GM21619 (cell line): ENCODE data around the gene CNFN.

Experiments
- ATAC-seq: cut with Tn5 transposase; IDR thresholded peaks from one replicate; pipeline ENCODE4 v1.9.1; 2021; ENCODE audit not compliant: unreplicated experiment

Gene CNFN, protein sequence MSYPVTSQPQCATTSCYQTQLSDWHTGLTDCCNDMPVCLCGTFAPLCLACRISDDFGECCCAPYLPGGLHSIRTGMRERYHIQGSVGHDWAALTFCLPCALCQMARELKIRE

DNA sequence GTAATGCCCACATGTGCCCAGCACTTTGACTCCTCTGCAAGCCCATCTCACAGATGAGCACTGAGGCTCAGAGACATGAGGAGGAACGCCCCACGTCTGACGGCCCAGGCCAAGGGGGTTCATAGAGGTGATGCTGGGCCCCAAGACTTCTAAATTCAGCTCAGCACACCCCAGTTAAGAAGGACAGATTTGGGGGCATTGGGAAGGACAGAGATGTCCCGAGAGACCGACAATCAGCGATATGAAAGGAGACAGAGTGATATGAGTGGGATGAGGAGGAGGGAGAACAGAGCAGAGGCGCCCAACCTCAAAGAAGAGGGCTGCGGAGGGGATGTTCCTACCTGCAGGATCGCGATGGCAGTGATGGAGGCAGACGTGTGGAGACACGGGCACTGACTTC, at the start of gene CNFN:
CNFN (minus strand) TSS at position 399 of the 400 bp plus-strand sequence. CDS start 1,260 bp downstream, outside the sequence.
- ATAC-seq: no peak

DNA sequence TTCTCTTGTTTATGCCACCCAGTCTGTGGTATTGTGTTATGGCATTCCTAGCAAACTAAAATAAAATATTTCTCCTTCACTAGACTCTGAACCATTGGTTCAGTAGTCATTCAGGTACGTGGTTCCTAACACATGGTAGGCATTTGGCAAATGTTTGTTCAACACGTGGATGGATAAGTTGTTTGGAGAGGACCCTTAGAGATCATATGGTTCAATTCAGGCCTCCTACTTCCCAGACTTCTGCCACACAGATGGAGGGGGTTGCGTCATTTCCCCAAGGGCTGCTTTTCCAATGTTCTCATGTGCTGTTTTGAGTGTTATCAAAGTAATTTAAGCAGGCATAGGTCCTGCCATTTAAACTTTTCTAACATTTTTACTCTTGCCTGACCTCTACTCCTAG, 45.9 kb upstream of the CNFN start:
- no peak for ATAC-seq

DNA sequence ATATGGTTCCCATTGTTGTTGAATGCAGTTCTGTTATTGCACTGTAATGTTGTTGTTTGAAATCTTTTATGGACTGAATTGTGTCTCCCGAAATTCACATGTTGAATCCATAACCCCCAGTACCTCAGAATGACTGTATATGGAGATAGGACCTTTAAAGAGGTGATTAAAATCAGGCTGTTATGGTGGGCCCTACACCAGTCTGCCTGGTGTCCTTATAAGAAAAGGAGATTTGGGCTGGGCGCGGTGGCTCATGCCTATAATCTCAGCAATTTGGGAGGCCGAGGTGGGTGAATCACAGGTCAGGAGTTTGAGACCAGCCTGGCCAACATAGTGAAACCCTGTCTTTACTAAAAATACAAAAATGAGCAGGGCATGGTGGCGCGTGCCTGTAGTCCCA, 45.2 kb upstream of the CNFN start:
- no peak for ATAC-seq

DNA sequence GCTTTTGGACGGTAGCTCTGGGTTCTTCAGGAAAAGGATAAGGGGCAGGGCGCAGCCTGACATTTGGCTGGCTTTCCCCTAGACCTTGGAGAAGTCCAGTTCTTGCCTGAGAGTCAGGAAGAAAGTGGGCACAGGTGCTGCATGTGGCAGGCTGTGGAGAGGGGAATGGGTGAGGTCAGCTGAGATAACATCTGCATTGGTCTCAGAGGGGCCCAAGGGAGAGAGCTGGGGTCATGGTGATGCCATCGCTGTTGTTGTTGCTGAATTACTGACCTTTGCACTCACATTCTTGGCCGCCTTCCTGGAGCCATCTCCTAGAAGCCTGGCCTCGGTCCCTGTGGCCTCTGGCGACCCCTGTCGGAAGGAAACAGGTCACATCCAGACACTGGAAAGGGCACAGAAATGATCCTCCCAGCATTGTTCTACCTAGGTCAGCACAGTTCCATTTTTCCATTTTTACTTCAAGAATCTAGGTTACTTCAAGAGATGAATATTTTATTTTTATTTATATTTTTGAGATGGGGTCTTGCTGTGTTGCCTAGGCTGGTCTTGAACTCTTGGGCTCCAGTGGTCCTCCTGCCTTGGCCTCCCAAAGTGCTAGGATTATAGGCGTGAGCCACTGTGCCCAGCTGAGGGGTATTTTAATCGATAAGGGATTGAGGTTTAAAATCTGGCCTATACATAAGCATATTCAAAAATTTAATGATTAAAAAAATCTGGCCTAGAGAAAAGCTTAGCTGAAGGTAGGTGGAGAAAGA, 43.6 kb upstream of the CNFN start:
- ATAC-seq: no peak

DNA sequence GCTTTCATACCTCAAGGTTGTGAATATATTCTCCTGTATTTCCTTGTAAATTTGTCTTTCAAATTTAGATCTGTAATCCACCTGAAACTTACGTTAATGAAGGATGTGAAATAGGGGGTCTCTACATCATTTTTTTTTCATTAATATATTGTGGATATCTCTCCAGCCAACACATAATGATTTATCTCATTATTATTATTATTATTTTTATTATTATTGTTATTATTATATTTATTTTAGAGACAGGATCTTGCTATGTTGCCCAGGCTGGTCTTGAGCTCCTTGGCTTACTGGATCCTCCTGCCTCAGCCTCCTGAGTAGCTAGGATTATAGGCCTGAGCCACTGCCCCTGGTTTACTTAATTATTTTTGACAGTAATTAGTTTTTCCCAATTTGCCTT, 41.4 kb upstream of the CNFN start:
- no peak for ATAC-seq

DNA sequence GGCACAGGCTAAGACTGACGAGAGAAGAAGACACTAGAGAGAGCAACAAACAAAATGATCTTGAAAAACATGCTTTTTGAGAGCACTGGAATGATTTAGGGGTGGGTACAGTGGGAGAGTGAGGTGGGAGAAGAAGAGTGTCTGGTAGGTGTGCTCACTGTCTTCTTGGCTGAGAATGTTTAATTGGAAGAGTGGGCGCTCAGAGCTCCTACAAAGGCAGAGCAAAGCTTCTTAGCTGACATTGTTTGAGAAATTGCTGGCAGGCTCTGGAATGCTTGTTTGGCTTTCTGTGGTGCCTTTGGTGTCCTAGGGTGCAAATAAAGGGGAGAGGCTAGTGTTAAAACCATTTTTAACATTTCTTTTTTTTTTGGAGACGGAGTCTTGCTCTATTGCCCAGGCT, 38.6 kb upstream of the CNFN start:
- no peak for ATAC-seq

DNA sequence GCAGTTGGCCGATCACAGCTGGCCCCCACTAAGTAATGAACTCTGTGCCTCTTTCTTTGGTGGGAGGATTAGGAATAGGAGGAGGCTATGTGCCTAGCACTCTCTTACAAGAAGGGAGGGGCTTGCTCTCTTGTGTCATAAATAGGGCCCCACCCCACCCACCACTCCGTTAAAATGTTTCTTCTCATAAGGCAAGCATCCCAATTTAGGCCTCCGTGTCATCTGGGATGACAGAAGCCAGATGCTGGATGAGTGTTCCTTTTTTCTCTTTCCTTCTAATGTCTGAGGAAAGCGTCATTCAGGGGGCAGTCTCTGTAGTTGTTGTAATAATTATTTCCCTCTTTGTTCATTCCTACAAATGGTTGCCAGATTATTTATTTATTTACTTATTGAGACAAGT, 37.2 kb upstream of the CNFN start, which contains the start of gene LIPE:
LIPE (minus strand) TSS at position 76 of the 400 bp plus-strand sequence. CDS start 239 bp downstream, outside the sequence.
- ATAC-seq: no peak

DNA sequence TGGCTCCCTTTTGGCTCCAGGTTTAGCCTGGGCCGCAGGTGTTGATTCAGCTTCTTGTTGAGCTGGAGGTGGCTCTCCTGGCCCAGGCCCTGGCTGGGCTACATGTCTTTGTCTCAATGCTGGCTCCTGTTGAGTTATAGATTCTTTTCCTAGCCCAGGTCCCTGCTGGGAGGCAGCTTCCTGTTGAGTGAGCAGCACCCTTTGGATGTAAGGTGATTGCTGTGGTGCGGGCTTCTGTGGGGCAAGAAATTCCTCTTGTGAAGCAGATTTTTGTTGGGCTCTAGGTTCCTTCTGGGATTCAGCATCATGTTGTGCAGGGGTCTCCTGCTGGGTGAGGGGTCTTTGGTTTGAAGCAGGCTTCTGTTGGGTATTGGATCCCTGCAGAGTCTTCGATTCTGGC, 36.5 kb upstream of the CNFN start:
- no peak for ATAC-seq

DNA sequence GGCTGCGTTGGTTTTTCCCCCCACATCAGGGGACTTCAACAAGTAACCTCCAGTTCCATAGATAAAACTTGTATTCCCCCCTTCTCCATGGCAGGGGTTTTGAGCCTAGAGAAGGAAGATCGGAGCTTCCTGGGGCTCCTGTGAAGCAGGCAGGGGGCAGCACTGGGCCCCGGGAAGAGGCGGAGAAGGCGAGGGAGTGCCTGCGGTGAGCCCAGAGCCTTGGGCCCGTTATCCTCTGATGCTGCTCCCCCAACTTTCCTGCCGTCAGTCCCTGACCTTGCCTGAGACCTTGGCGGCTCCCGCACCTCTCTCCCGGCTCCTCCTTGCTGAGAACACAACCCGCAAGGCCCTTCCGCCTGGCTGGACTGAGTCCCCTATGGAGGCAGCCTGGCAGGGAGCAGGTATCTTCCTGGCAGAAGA, 34.6 kb upstream of the CNFN start:
- ATAC-seq: no peak

DNA sequence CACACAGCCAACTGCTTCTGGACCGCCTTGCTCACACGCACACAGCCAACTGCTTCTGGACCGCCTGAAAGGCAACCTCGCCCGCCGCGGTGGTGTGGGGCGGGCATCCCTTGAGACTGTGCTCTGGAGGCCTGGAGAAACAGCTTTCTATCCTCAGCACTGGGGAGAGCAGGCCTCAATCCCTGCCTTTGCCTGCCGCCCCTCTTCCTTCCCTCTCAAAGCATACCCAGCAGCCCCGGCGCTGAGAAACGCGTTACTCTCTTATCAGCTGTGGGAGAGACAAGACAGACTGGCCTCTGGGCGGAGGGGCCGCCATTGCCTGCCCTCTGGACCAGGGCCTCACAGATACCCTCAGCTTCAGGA, 34.2 kb upstream of the CNFN start:
- no peak for ATAC-seq

DNA sequence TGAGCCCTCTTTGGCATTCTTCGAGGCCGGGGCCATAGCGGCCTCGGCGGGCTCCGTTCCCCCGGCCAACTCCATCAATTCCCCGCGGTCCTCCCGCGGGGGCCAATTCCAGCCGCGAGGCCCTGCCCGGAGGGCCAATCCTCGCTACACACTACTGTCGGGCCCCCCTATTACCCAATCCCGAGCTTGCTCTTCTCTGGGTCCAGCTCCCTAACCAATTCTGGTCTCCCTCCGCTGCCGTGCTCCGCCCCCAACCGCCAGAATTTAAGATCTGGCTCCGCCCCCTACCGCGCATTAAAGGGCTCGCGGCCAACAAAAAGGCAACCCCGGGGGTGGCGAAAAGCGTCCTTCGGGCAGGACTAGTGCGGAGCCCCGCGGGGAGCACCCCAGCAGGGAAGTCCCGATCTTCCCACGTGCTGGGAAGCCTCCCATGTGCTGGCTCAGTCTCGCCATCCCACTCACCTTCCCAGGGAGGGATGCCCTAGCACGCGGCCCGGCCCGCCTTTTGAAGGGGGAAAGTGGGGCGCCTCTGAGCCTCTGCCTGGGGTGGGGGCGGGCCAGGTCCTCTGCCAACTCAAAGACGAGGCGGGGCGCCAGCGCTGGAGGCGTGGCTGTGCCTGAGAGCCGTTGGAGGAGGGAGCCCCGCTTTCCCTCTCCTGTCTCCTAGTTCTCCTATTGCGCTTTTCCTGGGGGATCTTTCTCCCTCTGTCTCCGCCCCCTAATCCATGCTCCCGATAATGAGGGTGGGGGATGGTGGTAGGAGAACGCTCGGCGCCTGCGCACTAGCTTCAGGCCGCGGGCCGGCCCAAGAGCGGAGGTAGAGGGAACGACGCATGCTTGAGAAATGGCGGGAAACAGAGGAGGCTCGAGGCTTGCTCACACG, 33.6 kb upstream of the CNFN start:
- ATAC-seq: peak; percentile 83

DNA sequence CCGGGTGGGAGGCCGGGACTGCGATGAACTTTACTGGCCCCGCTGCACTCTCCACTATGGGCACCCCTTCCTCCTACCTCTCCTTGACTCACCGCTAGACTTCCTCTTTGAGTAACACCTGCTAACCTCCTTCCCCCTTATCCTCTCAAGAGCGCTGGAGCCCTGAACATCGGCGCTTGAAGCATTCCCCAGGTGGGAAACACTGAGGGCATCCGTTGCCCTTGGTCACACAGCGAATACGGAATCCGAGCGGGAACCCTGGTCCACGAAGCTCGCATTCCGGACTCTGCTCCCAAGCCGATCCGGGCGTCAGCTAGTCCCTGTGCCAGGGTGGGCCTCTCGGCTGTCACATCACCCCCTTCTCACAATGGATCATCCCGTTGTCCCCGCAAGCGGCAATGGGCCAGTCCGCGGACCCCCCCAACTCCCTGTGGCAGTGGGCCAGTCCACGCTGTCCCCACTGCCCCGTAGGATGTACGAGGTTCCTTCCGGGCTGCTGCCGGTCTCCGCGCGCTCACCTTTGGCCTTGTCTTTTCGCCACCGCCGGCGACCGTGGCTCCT, 32.9 kb upstream of the CNFN start:
- peak; percentile 31 for ATAC-seq

DNA sequence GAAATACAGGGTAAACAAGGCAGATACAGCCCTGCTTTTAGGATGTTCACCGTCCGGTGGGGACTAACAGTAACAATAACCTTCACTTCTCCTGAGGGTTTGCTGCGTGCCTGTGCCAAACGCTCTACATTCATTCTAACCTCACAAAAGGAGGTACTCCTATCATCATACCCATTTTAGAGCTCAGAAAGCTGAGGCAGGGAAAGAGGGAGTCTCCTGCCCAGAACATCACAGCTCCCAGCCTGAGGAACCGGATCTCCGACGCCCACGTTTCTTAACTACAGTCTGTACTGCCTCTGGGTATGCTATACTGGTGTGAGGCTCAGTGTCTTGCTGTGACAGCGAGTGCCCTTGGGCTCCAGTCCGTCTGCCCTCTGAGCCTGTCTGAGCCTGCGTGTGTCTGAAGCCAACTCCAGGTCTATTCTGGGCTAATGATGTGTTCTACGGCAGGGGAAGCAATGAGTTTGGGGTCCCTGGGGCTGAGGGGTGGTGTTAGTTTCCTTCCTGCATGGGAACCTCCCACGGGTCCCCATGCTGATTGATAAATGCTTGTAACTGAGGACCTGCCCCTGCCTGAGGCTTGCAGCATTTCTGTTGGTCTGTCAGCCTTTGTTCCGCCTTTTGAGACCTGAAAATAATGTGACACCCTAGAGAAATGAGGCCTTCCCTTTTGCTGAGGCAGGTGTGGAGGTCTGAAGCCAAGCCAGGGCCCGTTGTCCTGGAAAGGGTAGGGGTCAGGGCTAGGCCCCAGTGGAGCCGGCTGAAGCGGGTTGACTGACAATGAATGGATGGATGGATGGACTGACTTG, 32.2 kb upstream of the CNFN start:
- no peak for ATAC-seq

DNA sequence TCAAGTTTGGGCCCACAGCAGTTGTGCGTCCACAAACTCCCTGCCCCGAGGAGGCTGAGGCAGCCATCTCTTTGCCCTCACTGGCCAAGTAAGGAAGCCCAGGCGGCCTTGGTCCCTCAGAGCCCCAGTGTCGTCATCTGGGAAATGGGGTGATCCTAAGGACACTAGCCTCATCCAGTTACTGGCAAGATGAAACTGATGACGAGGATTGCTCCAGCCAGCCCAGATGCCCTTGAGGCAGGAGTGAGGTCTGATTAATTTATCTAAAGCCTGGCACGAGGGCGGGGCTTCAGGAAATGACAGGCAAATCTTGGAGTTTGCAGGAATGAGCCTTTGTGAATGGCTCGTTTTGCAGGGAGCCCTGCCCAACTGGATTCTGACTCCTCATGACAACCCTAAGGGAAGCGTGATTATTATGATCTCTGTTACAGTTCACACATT, 31.5 kb upstream of the CNFN start:
- ATAC-seq: no peak

DNA sequence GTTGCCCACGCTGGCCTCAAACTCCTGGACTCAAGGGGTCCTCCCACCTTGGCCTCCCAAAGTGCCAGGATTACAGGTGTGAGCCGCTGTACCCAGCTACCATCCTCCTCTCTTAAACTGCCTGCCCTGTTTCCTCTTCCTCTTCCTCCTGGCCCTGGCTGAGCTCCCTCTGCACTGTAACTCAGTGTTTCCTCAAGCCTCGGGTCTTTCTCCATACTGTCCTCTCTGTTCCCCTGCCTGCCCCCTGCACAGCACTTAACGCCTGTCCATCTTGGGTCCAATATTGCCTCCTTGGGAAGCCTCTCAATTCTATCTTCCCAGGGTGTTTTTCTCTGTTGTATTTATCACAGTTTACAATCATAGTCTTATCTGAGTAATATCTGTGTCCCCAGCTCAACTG, 31.0 kb upstream of the CNFN start:
- ATAC-seq: no peak

DNA sequence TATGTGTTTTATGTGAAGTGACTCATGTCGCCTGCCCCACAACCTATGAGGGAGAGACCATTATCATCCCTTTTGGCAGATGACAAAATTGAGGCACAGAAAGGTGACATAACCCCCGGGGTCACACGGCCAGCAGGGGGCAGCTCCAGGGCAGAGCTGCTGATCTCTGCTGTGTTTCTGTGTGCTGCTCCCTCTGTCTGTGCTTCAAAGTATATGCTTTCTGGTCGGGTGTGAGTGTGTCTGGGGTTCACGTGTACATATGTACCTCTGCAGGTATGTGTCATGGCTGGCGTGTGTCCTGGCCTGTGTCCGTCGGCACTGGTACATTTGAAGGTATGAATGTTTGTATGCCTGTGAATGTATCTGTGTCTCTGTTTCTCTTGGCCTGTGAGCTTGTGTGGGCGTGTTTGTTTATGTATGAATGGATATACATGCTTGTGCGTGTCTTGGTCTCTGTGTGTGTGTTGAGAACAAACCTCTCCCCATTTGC, 30.0 kb upstream of the CNFN start:
- ATAC-seq: no peak

DNA sequence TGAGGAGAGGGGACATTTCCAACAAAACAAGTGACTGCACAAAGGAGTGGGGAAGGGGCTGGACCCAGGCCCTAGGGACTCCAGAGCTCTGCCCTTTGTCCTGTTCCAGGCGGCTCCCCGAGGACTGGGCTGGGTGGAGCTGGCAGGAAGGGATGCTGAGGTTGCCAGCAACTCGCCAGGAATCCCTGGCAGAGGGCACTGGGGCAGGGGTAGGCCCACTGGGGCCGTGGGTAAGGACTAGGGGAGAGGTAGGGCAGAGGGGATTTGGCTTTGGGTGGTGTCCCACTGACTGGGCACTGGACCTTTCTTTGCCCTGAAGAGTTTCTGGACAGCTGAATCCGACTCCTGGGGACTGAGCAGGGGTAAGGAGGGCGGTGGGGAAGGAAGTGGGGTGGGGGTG, 29.2 kb upstream of the CNFN start:
- ATAC-seq: no peak

DNA sequence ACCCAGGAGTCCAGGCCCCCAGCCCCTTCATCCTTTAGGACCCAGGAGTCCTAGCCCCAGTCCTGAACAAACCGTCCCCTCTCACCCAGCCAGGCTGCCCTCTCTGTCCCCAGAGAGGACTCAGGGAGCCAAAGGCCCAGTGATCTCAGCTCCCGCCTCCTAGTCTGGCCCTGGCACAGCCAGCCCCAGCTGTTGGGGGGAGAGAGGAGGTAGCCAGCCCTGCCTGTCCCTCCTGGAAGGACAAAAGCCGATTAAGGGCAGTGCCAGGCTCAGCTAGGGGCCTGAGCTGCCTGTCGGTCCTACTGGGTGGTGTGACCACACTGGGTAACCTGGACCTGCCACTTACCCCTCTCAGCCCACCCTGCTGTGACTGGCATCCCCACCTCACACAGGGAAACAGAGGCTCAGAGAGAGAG, 22.6 kb upstream of the CNFN start:
- no peak for ATAC-seq

DNA sequence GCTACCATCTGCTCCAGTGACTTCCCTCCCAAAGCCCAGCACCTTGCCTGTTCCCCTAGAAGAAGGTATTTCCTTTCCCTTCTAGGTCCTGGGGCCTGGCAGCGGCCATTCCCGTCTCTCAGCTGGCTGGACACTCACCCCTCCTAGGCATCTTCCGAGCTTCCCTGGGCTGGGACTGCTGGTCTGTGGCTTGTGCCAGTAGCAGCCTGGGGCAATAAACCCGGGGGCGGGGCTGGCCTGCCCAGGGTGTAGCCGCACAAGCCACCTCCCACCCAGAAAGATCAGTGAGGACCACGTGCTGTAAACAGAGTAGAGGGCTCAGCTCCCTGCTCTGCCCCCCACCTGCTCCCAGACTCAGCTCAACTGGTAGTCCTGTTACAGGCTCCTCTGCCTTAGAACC, 22.1 kb upstream of the CNFN start:
- no peak for ATAC-seq

DNA sequence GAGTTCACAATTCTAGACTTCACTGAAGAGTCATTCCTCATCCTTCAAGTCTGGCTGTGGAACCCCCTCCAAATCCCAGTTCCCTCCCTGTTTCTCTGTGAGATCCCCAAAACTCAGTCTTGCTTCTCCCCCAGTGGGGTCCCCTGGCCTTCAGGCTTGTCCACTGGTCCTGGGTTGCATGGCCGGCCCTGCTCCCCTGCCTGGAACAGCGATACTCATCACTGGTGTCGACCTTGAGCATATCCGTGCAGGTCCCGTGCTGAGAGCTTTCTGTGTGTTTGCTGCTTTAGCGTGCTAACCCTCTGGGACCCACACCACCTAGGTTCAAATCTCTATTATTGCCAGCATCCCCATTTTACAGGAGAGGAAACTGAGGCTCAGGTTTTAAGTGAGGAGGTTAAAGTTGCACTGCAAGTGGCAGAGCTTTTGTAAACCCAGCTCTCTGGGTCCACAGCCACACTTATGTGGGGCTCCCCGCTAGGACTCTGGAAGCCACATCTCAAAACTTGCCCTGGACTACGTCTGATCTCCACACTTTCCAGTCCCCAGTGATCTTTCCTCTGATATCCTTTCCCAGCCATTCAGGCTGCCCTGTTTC, 21.6 kb upstream of the CNFN start:
- ATAC-seq: no peak
